ENCODE results near the gene DNMT3B. TPM values are rescaled to one million over a fixed set of nuclear protein-coding genes. Genes with fewer than 3 reads are reported as not detected.

The DNMT3B gene
- total and polyA plus RNA-seq, 9 of the 15 experiments (the other 6 are each of a cell fraction or from before 2014, with no cell fraction given): 9.3 to 74.8 (median 49.1) TPM

DNA sequence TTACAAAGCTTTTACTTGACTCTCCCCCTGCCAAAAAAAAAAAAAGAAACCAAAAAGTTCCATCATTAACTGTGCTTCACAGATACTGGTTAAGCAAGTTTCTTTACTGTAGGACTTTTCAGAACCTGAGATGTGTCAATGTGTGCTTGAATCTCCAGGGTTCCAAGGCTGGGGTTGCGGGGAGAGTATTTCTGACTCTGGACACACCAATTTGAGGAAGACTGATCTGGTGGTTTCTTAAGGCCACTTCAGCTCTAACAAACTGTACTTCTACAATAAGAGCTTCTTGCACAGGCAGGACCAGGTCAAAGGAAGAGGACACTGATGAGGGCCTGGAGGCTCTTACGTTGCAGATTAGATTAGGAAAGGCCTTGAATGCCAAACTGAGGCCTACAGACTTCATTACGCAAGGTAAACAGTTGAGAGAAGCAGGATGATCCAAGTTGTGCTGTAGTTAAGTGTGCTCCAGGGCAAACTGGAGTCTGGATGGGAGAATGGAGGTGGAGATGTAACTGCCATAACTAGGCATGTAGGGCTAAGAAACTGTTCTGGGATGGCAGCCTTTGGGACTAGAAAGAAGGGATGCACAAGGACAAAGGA lies 43.3 kb upstream of the DNMT3B start:
- intact Hi-C loops (cut with micrococcal nuclease): no loop called here
- H4K20me1 ChIP-seq (replicated peaks; ENCODE audit: control insufficient read depth, insufficient read depth, low read length): no peaks in the 10 kb centered on the region
- no peaks in the 10 kb centered on the region for H3K9me3 ChIP-seq (replicated peaks; ENCODE audit: control insufficient read depth, insufficient read depth, low read depth, low read length)
- no peak overlapping the region for H3K4me2 ChIP-seq (ENCODE audit: insufficient read depth, low read length)
- FAIRE-seq (peak; percentile 46), ATAC-seq (no peak), DNase-seq (ENCODE audit: extremely low read depth in 1 of 4, low spot score in 3 of 4) (no peak)
- CTCF ChIA-PET (ENCODE audit: low intra/inter-chr PET ratio): no interaction called here
- peaks cover 7% of the 10 kb centered on the region; the same call in 1 of the 3 replicates for H3K36me3 ChIP-seq (ENCODE audit: control insufficient read depth, insufficient read depth, low read length)
- H3K9ac ChIP-seq (ENCODE audit: insufficient read depth in 1 of 2, low read depth in 2 of 2, low read length in 2 of 2): peak overlapping the region in 1 of 2 experiments; percentile 28; a peak in 1 of 4 replicates
- H3K4me3 ChIP-seq: no peak overlapping the region
- in situ Hi-C loops (cut with MboI): no loop called here
- no peaks in the 10 kb centered on the region for H3K27me3 ChIP-seq (ENCODE audit: control insufficient read depth in 2 of 2, insufficient read depth in 2 of 2, low read length in 2 of 2)
- 55% methylated on average over 3 of the region's 3 CpGs for WGBS (ENCODE audit: insufficient coverage, low coverage, missing lambda C conversion rate)
- no peaks in the 10 kb centered on the region for H3K79me2 ChIP-seq (ENCODE audit: control insufficient read depth, insufficient read depth, low read length)
- H2AFZ ChIP-seq (ENCODE audit: low read depth, low read length): no peak overlapping the region
- POLR2A ChIA-PET: no interaction called here
- H3K27ac ChIP-seq (ENCODE audit: extremely low read depth, low read depth, low read length): no peak overlapping the region
- H3K9me1 ChIP-seq (ENCODE audit: control insufficient read depth, insufficient read depth, low read length): no peaks in the 10 kb centered on the region
- no peaks in the 10 kb centered on the region; a peak in 1 of 5 replicates for H3K4me1 ChIP-seq (replicated peaks in 1 of 2; ENCODE audit: control insufficient read depth in 2 of 2, insufficient read depth in 2 of 2, low read length in 2 of 2)
- BruUV-seq (replicated peaks): no TSS peak
- TF ChIP-seq KAT2B (IDR thresholded peaks at IDR 0.05; ENCODE audit: low read depth, low read length): no peak
- TF ChIP-seq MTA1 (IDR thresholded peaks at IDR 0.05; ENCODE audit: borderline replicate concordance): no peak
- TF ChIP-seq CBX1 (IDR thresholded peaks at IDR 0.05; ENCODE audit: low read depth): no peak
- TF ChIP-seq, protein P1, sequence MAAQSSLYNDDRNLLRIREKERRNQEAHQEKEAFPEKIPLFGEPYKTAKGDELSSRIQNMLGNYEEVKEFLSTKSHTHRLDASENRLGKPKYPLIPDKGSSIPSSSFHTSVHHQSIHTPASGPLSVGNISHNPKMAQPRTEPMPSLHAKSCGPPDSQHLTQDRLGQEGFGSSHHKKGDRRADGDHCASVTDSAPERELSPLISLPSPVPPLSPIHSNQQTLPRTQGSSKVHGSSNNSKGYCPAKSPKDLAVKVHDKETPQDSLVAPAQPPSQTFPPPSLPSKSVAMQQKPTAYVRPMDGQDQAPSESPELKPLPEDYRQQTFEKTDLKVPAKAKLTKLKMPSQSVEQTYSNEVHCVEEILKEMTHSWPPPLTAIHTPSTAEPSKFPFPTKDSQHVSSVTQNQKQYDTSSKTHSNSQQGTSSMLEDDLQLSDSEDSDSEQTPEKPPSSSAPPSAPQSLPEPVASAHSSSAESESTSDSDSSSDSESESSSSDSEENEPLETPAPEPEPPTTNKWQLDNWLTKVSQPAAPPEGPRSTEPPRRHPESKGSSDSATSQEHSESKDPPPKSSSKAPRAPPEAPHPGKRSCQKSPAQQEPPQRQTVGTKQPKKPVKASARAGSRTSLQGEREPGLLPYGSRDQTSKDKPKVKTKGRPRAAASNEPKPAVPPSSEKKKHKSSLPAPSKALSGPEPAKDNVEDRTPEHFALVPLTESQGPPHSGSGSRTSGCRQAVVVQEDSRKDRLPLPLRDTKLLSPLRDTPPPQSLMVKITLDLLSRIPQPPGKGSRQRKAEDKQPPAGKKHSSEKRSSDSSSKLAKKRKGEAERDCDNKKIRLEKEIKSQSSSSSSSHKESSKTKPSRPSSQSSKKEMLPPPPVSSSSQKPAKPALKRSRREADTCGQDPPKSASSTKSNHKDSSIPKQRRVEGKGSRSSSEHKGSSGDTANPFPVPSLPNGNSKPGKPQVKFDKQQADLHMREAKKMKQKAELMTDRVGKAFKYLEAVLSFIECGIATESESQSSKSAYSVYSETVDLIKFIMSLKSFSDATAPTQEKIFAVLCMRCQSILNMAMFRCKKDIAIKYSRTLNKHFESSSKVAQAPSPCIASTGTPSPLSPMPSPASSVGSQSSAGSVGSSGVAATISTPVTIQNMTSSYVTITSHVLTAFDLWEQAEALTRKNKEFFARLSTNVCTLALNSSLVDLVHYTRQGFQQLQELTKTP (IDR thresholded peaks at IDR 0.05; ENCODE audit: low read depth in 1 of 2, partially characterized antibody in 2 of 2): no peak
- TF ChIP-seq ETV1 (tag; conservative IDR thresholded peaks at IDR 0.05; ENCODE audit: low read depth): no peak
- TF ChIP-seq ZNF263 (CRISPR knock-in tag; IDR thresholded peaks at IDR 0.05; ENCODE audit: borderline replicate concordance): no peak
- TF ChIP-seq RAD21 (CRISPR knock-in tag; conservative IDR thresholded peaks at IDR 0.05 in 1 of 2, IDR thresholded peaks at IDR 0.05 in 1 of 2): no peak
- TF ChIP-seq, protein P2, sequence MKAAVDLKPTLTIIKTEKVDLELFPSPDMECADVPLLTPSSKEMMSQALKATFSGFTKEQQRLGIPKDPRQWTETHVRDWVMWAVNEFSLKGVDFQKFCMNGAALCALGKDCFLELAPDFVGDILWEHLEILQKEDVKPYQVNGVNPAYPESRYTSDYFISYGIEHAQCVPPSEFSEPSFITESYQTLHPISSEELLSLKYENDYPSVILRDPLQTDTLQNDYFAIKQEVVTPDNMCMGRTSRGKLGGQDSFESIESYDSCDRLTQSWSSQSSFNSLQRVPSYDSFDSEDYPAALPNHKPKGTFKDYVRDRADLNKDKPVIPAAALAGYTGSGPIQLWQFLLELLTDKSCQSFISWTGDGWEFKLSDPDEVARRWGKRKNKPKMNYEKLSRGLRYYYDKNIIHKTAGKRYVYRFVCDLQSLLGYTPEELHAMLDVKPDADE (conservative IDR thresholded peaks at IDR 0.05; ENCODE audit: control insufficient read depth, low read depth, low read length): no peak
- TF ChIP-seq, protein P3, sequence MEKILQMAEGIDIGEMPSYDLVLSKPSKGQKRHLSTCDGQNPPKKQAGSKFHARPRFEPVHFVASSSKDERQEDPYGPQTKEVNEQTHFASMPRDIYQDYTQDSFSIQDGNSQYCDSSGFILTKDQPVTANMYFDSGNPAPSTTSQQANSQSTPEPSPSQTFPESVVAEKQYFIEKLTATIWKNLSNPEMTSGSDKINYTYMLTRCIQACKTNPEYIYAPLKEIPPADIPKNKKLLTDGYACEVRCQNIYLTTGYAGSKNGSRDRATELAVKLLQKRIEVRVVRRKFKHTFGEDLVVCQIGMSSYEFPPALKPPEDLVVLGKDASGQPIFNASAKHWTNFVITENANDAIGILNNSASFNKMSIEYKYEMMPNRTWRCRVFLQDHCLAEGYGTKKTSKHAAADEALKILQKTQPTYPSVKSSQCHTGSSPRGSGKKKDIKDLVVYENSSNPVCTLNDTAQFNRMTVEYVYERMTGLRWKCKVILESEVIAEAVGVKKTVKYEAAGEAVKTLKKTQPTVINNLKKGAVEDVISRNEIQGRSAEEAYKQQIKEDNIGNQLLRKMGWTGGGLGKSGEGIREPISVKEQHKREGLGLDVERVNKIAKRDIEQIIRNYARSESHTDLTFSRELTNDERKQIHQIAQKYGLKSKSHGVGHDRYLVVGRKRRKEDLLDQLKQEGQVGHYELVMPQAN (IDR thresholded peaks at IDR 0.05; ENCODE audit: borderline replicate concordance): no peak
- TF ChIP-seq SETDB1 (IDR thresholded peaks at IDR 0.05; ENCODE audit: low read length): no peak
- TF ChIP-seq, protein P4, sequence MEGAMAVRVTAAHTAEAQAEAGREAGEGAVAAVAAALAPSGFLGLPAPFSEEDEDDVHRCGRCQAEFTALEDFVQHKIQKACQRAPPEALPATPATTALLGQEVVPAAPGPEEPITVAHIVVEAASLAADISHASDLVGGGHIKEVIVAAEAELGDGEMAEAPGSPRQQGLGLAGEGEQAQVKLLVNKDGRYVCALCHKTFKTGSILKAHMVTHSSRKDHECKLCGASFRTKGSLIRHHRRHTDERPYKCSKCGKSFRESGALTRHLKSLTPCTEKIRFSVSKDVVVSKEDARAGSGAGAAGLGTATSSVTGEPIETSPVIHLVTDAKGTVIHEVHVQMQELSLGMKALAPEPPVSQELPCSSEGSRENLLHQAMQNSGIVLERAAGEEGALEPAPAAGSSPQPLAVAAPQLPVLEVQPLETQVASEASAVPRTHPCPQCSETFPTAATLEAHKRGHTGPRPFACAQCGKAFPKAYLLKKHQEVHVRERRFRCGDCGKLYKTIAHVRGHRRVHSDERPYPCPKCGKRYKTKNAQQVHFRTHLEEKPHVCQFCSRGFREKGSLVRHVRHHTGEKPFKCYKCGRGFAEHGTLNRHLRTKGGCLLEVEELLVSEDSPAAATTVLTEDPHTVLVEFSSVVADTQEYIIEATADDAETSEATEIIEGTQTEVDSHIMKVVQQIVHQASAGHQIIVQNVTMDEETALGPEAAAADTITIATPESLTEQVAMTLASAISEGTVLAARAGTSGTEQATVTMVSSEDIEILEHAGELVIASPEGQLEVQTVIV (CRISPR knock-in tag; IDR thresholded peaks at IDR 0.05; ENCODE audit: borderline replicate concordance): no peak

Data from K562 (cell line).